Measurements from ENCODE around the gene PHC3. TPM values are rescaled to one million over a fixed set of nuclear protein-coding genes. Genes with fewer than 3 reads are reported as not detected.

Gene PHC3
- total RNA-seq, 1 donor from 2014 or later, result 32.9 TPM

- H3K36me3 ChIP-seq (ENCODE audit: control insufficient read depth in 3 of 3, insufficient read depth in 3 of 3, low read length in 3 of 3), result peaks cover 2 to 17% (median 11%) of the 10 kb centered on the region in 3 donors
- no peaks in the 10 kb centered on the region for H3K4me1 ChIP-seq (ENCODE audit: control insufficient read depth in 3 of 3, insufficient read depth in 3 of 3, low read length in 3 of 3)
- no peaks in the 10 kb centered on the region for H3K27me3 ChIP-seq (ENCODE audit: control insufficient read depth in 3 of 3, insufficient read depth in 3 of 3, low read length in 3 of 3)
- H3K9ac ChIP-seq (ENCODE audit: low read depth in 1 of 3, low read length in 3 of 3), result no peak overlapping the region
- no peaks in the 10 kb centered on the region for H3K9me3 ChIP-seq (ENCODE audit: control insufficient read depth in 3 of 3, low read length in 3 of 3)
- no peak overlapping the region for H3K4me3 ChIP-seq (ENCODE audit: low read length in 3 of 3)
- H3K27ac ChIP-seq (ENCODE audit: low read depth, low read length), result no peak overlapping the region
Measured at GRCh38 chr3:170108955-170109354, 72.6 kb downstream of the PHC3 start.

GRCh38 chr3:170107941-170108340, 73.6 kb downstream of the PHC3 start:
- Histone ChIP-seq H3K9me3 (ENCODE audit: control insufficient read depth in 3 of 3, low read length in 3 of 3) (no peaks in the 10 kb centered on the region), H3K36me3 (ENCODE audit: control insufficient read depth in 3 of 3, insufficient read depth in 3 of 3, low read length in 3 of 3) (peaks cover 2 to 12% (median 3%) of the 10 kb centered on the region in 3 donors), H3K4me3 (ENCODE audit: low read length in 3 of 3) (no peak overlapping the region), H3K27me3 (ENCODE audit: control insufficient read depth in 3 of 3, insufficient read depth in 3 of 3, low read length in 3 of 3) (no peaks in the 10 kb centered on the region), H3K4me1 (ENCODE audit: control insufficient read depth in 3 of 3, insufficient read depth in 3 of 3, low read length in 3 of 3) (no peaks in the 10 kb centered on the region), H3K9ac (ENCODE audit: low read depth in 1 of 3, low read length in 3 of 3) (no peak overlapping the region), H3K27ac (ENCODE audit: low read depth, low read length) (no peak overlapping the region)

- Histone ChIP-seq H3K9me3 (ENCODE audit: control insufficient read depth in 3 of 3, low read length in 3 of 3) (no peaks in the 10 kb centered on the region), H3K36me3 (ENCODE audit: control insufficient read depth in 3 of 3, insufficient read depth in 3 of 3, low read length in 3 of 3) (peaks cover 12 to 40% (median 36%) of the 10 kb centered on the region in 3 donors), H3K4me3 (ENCODE audit: low read length in 3 of 3) (no peak overlapping the region), H3K27me3 (ENCODE audit: control insufficient read depth in 3 of 3, insufficient read depth in 3 of 3, low read length in 3 of 3) (no peaks in the 10 kb centered on the region), H3K4me1 (ENCODE audit: control insufficient read depth in 3 of 3, insufficient read depth in 3 of 3, low read length in 3 of 3) (no peaks in the 10 kb centered on the region), H3K9ac (ENCODE audit: low read depth in 1 of 3, low read length in 3 of 3) (no peak overlapping the region), H3K27ac (ENCODE audit: low read depth, low read length) (no peak overlapping the region)
Measured at GRCh38 chr3:170102431-170102830, 79.1 kb downstream of the PHC3 start.

GRCh38 chr3:170100944-170101343, 80.6 kb downstream of the PHC3 start:
- no peaks in the 10 kb centered on the region for H3K27me3 ChIP-seq (ENCODE audit: control insufficient read depth in 3 of 3, insufficient read depth in 3 of 3, low read length in 3 of 3)
- H3K9ac ChIP-seq (ENCODE audit: low read depth in 1 of 3, low read length in 3 of 3), result no peak overlapping the region
- H3K36me3 ChIP-seq (ENCODE audit: control insufficient read depth in 3 of 3, insufficient read depth in 3 of 3, low read length in 3 of 3), result peaks cover 16 to 54% (median 46%) of the 10 kb centered on the region in 3 donors
- no peak overlapping the region for H3K27ac ChIP-seq (ENCODE audit: low read depth, low read length)
- H3K9me3 ChIP-seq (ENCODE audit: control insufficient read depth in 3 of 3, low read length in 3 of 3), result no peaks in the 10 kb centered on the region
- H3K4me1 ChIP-seq (ENCODE audit: control insufficient read depth in 3 of 3, insufficient read depth in 3 of 3, low read length in 3 of 3), result no peaks in the 10 kb centered on the region
- H3K4me3 ChIP-seq (ENCODE audit: low read length in 3 of 3), result no peak overlapping the region

- H3K4me3 ChIP-seq (ENCODE audit: low read length in 3 of 3), result no peak overlapping the region
- H3K9me3 ChIP-seq (ENCODE audit: control insufficient read depth in 3 of 3, low read length in 3 of 3), result no peaks in the 10 kb centered on the region
- H3K27ac ChIP-seq (ENCODE audit: low read depth, low read length), result no peak overlapping the region
- H3K27me3 ChIP-seq (ENCODE audit: control insufficient read depth in 3 of 3, insufficient read depth in 3 of 3, low read length in 3 of 3), result no peaks in the 10 kb centered on the region
- H3K9ac ChIP-seq (ENCODE audit: low read depth in 1 of 3, low read length in 3 of 3), result no peak overlapping the region
- no peaks in the 10 kb centered on the region for H3K4me1 ChIP-seq (ENCODE audit: control insufficient read depth in 3 of 3, insufficient read depth in 3 of 3, low read length in 3 of 3)
- H3K36me3 ChIP-seq (ENCODE audit: control insufficient read depth in 3 of 3, insufficient read depth in 3 of 3, low read length in 3 of 3), result peaks cover 14 to 62% (median 54%) of the 10 kb centered on the region in 3 donors
Measured at GRCh38 chr3:170098753-170099152, 82.8 kb downstream of the PHC3 start.

- H3K9ac ChIP-seq (ENCODE audit: low read depth in 1 of 3, low read length in 3 of 3), result no peak overlapping the region
- no peaks in the 10 kb centered on the region for H3K4me1 ChIP-seq (ENCODE audit: control insufficient read depth in 3 of 3, insufficient read depth in 3 of 3, low read length in 3 of 3)
- H3K4me3 ChIP-seq (ENCODE audit: low read length in 3 of 3), result no peak overlapping the region
- H3K27ac ChIP-seq (ENCODE audit: low read depth, low read length), result no peak overlapping the region
- H3K27me3 ChIP-seq (ENCODE audit: control insufficient read depth in 3 of 3, insufficient read depth in 3 of 3, low read length in 3 of 3), result no peaks in the 10 kb centered on the region
- H3K36me3 ChIP-seq (ENCODE audit: control insufficient read depth in 3 of 3, insufficient read depth in 3 of 3, low read length in 3 of 3), result peaks cover 6 to 58% (median 39%) of the 10 kb centered on the region in 3 donors
- no peaks in the 10 kb centered on the region for H3K9me3 ChIP-seq (ENCODE audit: control insufficient read depth in 3 of 3, low read length in 3 of 3)
Measured at GRCh38 chr3:170096342-170096741, 85.2 kb downstream of the PHC3 start.

GRCh38 chr3:170095771-170096170, 85.8 kb downstream of the PHC3 start:
- Histone ChIP-seq H3K36me3 (ENCODE audit: control insufficient read depth in 3 of 3, insufficient read depth in 3 of 3, low read length in 3 of 3) (peaks cover 4 to 53% (median 35%) of the 10 kb centered on the region in 3 donors), H3K27me3 (ENCODE audit: control insufficient read depth in 3 of 3, insufficient read depth in 3 of 3, low read length in 3 of 3) (no peaks in the 10 kb centered on the region), H3K9me3 (ENCODE audit: control insufficient read depth in 3 of 3, low read length in 3 of 3) (no peaks in the 10 kb centered on the region), H3K9ac (ENCODE audit: low read depth in 1 of 3, low read length in 3 of 3) (no peak overlapping the region), H3K4me1 (ENCODE audit: control insufficient read depth in 3 of 3, insufficient read depth in 3 of 3, low read length in 3 of 3) (no peaks in the 10 kb centered on the region), H3K27ac (ENCODE audit: low read depth, low read length) (no peak overlapping the region), H3K4me3 (ENCODE audit: low read length in 3 of 3) (no peak overlapping the region)

GRCh38 chr3:170092907-170093306, 88.6 kb downstream of the PHC3 start:
- Histone ChIP-seq H3K27ac (ENCODE audit: low read depth, low read length) (no peak overlapping the region), H3K36me3 (ENCODE audit: control insufficient read depth in 3 of 3, insufficient read depth in 3 of 3, low read length in 3 of 3) (peaks cover 4 to 32% (median 22%) of the 10 kb centered on the region in 3 donors), H3K4me3 (ENCODE audit: low read length in 3 of 3) (no peak overlapping the region), H3K4me1 (ENCODE audit: control insufficient read depth in 3 of 3, insufficient read depth in 3 of 3, low read length in 3 of 3) (no peaks in the 10 kb centered on the region), H3K9ac (ENCODE audit: low read depth in 1 of 3, low read length in 3 of 3) (no peak overlapping the region), H3K27me3 (ENCODE audit: control insufficient read depth in 3 of 3, insufficient read depth in 3 of 3, low read length in 3 of 3) (no peaks in the 10 kb centered on the region), H3K9me3 (ENCODE audit: control insufficient read depth in 3 of 3, low read length in 3 of 3) (no peaks in the 10 kb centered on the region)

- Histone ChIP-seq H3K9me3 (ENCODE audit: control insufficient read depth in 3 of 3, low read length in 3 of 3) (no peaks in the 10 kb centered on the region), H3K27me3 (ENCODE audit: control insufficient read depth in 3 of 3, insufficient read depth in 3 of 3, low read length in 3 of 3) (no peaks in the 10 kb centered on the region), H3K9ac (ENCODE audit: low read depth in 1 of 3, low read length in 3 of 3) (no peak overlapping the region), H3K4me3 (ENCODE audit: low read length in 3 of 3) (no peak overlapping the region), H3K4me1 (ENCODE audit: control insufficient read depth in 3 of 3, insufficient read depth in 3 of 3, low read length in 3 of 3) (no peaks in the 10 kb centered on the region), H3K27ac (ENCODE audit: low read depth, low read length) (no peak overlapping the region), H3K36me3 (ENCODE audit: control insufficient read depth in 3 of 3, insufficient read depth in 3 of 3, low read length in 3 of 3) (peaks cover 0 to 16% (median 13%) of the 10 kb centered on the region in 3 donors)
Measured at GRCh38 chr3:170090601-170090981, 90.9 kb downstream of the PHC3 start.

GRCh38 chr3:170089862-170090600, 91.5 kb downstream of the PHC3 start:
- H3K27ac ChIP-seq (ENCODE audit: low read depth, low read length), result no peak overlapping the region
- no peaks in the 10 kb centered on the region for H3K27me3 ChIP-seq (ENCODE audit: control insufficient read depth in 3 of 3, insufficient read depth in 3 of 3, low read length in 3 of 3)
- H3K4me1 ChIP-seq (ENCODE audit: control insufficient read depth in 3 of 3, insufficient read depth in 3 of 3, low read length in 3 of 3), result no peaks in the 10 kb centered on the region
- no peaks in the 10 kb centered on the region for H3K9me3 ChIP-seq (ENCODE audit: control insufficient read depth in 3 of 3, low read length in 3 of 3)
- H3K4me3 ChIP-seq (ENCODE audit: low read length in 3 of 3), result no peak overlapping the region
- H3K36me3 ChIP-seq (ENCODE audit: control insufficient read depth in 3 of 3, insufficient read depth in 3 of 3, low read length in 3 of 3), result peaks cover 0 to 19% (median 13%) of the 10 kb centered on the region in 3 donors
- no peak overlapping the region for H3K9ac ChIP-seq (ENCODE audit: low read depth in 1 of 3, low read length in 3 of 3)
